WTC11 (cell line): ENCODE measurements around the gene CPNE6.

Source experiments
- CREB1 ChIP-seq: sonication (generic); formaldehyde crosslinking; IDR thresholded peaks from 2 replicates; pipeline ENCODE4 v1.8.0; 2023; ENCODE audit warnings: mild to moderate bottlenecking, missing genetic modification reagents
- PRDM15 ChIP-seq: sonication (generic); formaldehyde crosslinking; IDR thresholded peaks from 2 replicates; pipeline ENCODE4 v1.8.0; 2022; ENCODE audit warnings: missing genetic modification reagents
- ZNF121 ChIP-seq: sonication (generic); formaldehyde crosslinking; IDR thresholded peaks from 2 replicates; pipeline ENCODE4 v1.8.0; 2023; ENCODE audit warnings: missing genetic modification reagents
- ZNF281 ChIP-seq: sonication (generic); formaldehyde crosslinking; IDR thresholded peaks from 2 replicates; pipeline ENCODE4 v1.8.0; 2023; ENCODE audit warnings: mild to moderate bottlenecking, missing genetic modification reagents
- TF ChIP-seq, protein P1 (sequence below): fragments of 200-600 bp; IDR thresholded peaks from 2 replicates; pipeline ENCODE4 v1.8.0; 2022; ENCODE audit warnings: antibody characterized with exemption

- TF ChIP-seq, protein P1, sequence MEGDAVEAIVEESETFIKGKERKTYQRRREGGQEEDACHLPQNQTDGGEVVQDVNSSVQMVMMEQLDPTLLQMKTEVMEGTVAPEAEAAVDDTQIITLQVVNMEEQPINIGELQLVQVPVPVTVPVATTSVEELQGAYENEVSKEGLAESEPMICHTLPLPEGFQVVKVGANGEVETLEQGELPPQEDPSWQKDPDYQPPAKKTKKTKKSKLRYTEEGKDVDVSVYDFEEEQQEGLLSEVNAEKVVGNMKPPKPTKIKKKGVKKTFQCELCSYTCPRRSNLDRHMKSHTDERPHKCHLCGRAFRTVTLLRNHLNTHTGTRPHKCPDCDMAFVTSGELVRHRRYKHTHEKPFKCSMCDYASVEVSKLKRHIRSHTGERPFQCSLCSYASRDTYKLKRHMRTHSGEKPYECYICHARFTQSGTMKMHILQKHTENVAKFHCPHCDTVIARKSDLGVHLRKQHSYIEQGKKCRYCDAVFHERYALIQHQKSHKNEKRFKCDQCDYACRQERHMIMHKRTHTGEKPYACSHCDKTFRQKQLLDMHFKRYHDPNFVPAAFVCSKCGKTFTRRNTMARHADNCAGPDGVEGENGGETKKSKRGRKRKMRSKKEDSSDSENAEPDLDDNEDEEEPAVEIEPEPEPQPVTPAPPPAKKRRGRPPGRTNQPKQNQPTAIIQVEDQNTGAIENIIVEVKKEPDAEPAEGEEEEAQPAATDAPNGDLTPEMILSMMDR, result no peak
- TF ChIP-seq ZNF281 (CRISPR knock-in tag) (no peak), ZNF121 (no peak), CREB1 (CRISPR knock-in tag) (no peak), PRDM15 (no peak)
These were observed 7.1 kb upstream of the CPNE6 start for GRCh38 chr14:24064091-24064795.
